GM23338 (cell line): ENCODE data around the gene SNCB. TPM values are rescaled to one million over a fixed set of nuclear protein-coding genes. Genes with fewer than 3 reads are reported as not detected.

Experiments used
- ATAC-seq: fragments of 200-7000 bp; cut with Tn5 transposase; 3 replicates; pipeline ENCODE4 v1.9.1; 2020
- DNase-seq: peaks from one replicate; pipeline ENCODE4 v3.0.0-alpha.2; 2015; ENCODE audit warnings: low spot score
- H2AFZ ChIP-seq: fragments of 200-600 bp; sonication (generic); 2 replicates; pipeline ENCODE4 v1.8.0; 2016; ENCODE audit warnings: antibody characterized with exemption, mild to moderate bottlenecking, moderate library complexity
- H3F3A ChIP-seq: fragments of 200-600 bp; sonication (generic); replicated peaks from 2 replicates; pipeline ENCODE4 v1.8.0; 2017; ENCODE audit warnings: antibody characterized with exemption, mixed run types, low read depth
- H3K27ac ChIP-seq: fragments of 200-600 bp; sonication (generic); 2 replicates; pipeline ENCODE4 v1.6.1; 2016; ENCODE audit warnings: low read depth
- H3K27me3 ChIP-seq: fragments of 200-600 bp; sonication (generic); 2 replicates; pipeline ENCODE4 v1.8.0; 2016; ENCODE audit warnings: mild to moderate bottlenecking, mixed run types, moderate library complexity; ENCODE audit not compliant: insufficient read depth
- H3K36me3 ChIP-seq: fragments of 200-600 bp; sonication (generic); 2 replicates; pipeline ENCODE4 v1.8.0; 2016; ENCODE audit warnings: mild to moderate bottlenecking; ENCODE audit not compliant: insufficient read depth
- H3K4me1 ChIP-seq: fragments of 200-600 bp; sonication (generic); 2 replicates; pipeline ENCODE4 v1.8.0; 2016; ENCODE audit warnings: mild to moderate bottlenecking, moderate library complexity; ENCODE audit not compliant: insufficient read depth
- H3K4me2 ChIP-seq: fragments of 200-600 bp; sonication (generic); 2 replicates; pipeline ENCODE4 v1.7.1; 2017; ENCODE audit warnings: mixed run types
- H3K4me3 ChIP-seq: fragments of 200-600 bp; sonication (generic); 2 replicates; pipeline ENCODE4 v1.6.1; 2016; ENCODE audit warnings: mixed run types
- H3K79me2 ChIP-seq: fragments of 200-600 bp; sonication (generic); replicated peaks from 2 replicates; pipeline ENCODE4 v1.8.0; 2017; ENCODE audit warnings: mild to moderate bottlenecking; ENCODE audit not compliant: insufficient read depth
- H3K9me2 ChIP-seq: fragments of 200-600 bp; sonication (generic); 2 replicates; pipeline ENCODE4 v1.8.0; 2017; ENCODE audit not compliant: insufficient read depth
- H4K20me1 ChIP-seq: fragments of 200-600 bp; sonication (generic); replicated peaks from 2 replicates; pipeline ENCODE4 v1.8.0; 2017; ENCODE audit warnings: mild to moderate bottlenecking; ENCODE audit not compliant: insufficient read depth
- H3K27ac Mint-ChIP-seq: 2 replicates; pipeline ENCODE4 v1.8.0; 2020; ENCODE audit warnings: inconsistent platforms, mild to moderate bottlenecking, moderate library complexity, mixed read lengths
- H3K27me3 Mint-ChIP-seq: 3 replicates; pipeline ENCODE4 v1.8.0; 2022; ENCODE audit warnings: low read depth, mild to moderate bottlenecking, moderate library complexity, mixed read lengths, inconsistent platforms; ENCODE audit not compliant: insufficient read depth, poor library complexity
- H3K36me3 Mint-ChIP-seq: 3 replicates; pipeline ENCODE4 v1.8.0; 2021; ENCODE audit warnings: low read depth, mild to moderate bottlenecking, inconsistent platforms, moderate library complexity, mixed read lengths
- H3K4me1 Mint-ChIP-seq: 3 replicates; pipeline ENCODE4 v1.8.0; 2020; ENCODE audit warnings: mild to moderate bottlenecking, inconsistent platforms, mixed read lengths
- H3K4me3 Mint-ChIP-seq: 3 replicates; pipeline ENCODE4 v1.8.0; 2021; ENCODE audit warnings: moderate library complexity, mild to moderate bottlenecking, inconsistent platforms, mixed read lengths
- H3K9me3 Mint-ChIP-seq: 3 replicates; pipeline ENCODE4 v1.8.0; 2020; ENCODE audit warnings: moderate library complexity, mild to moderate bottlenecking, inconsistent platforms, mixed read lengths
- CREB1 ChIP-seq: fragments of 250-450 bp; sonication (Bioruptor Pico); IDR thresholded peaks from 2 replicates; pipeline ENCODE4 v1.5.0; 2020; ENCODE audit warnings: low read depth, mild to moderate bottlenecking, moderate library complexity
- EZH2 ChIP-seq: fragments of 200-600 bp; sonication (generic); IDR thresholded peaks from one replicate; pipeline ENCODE4 v1.8.0; 2017; ENCODE audit warnings: antibody characterized with exemption, mild to moderate bottlenecking, low read depth; ENCODE audit not compliant: unreplicated experiment
- EZH2phosphoT487 ChIP-seq: fragments of 200-600 bp; sonication (generic); IDR thresholded peaks from one replicate; pipeline ENCODE4 v1.8.1; 2018; ENCODE audit warnings: antibody characterized with exemption; ENCODE audit not compliant: unreplicated experiment
- JUNB ChIP-seq: IDR thresholded peaks from one replicate; pipeline ENCODE4 v1.6.1; 2016; ENCODE audit warnings: antibody characterized with exemption; ENCODE audit not compliant: unreplicated experiment
- NANOG ChIP-seq: IDR thresholded peaks from 2 replicates; pipeline ENCODE4 v1.6.1; 2016; ENCODE audit warnings: antibody characterized with exemption, borderline replicate concordance
- POLR2AphosphoS5 ChIP-seq: IDR thresholded peaks from 2 replicates; pipeline ENCODE4 v1.6.1; 2016; ENCODE audit warnings: antibody characterized with exemption, low read depth
- STAT1 ChIP-seq: IDR thresholded peaks from one replicate; pipeline ENCODE4 v1.6.1; 2016; ENCODE audit warnings: antibody characterized with exemption; ENCODE audit not compliant: unreplicated experiment
- ZNF114 ChIP-seq: fragments of 250-450 bp; sonication (Bioruptor Pico); IDR thresholded peaks from 2 replicates; pipeline ENCODE4 v1.5.0; 2020; ENCODE audit warnings: mild to moderate bottlenecking, moderate library complexity
- ZNF331 ChIP-seq: fragments of 250-450 bp; sonication (Bioruptor Pico); IDR thresholded peaks from 2 replicates; pipeline ENCODE4 v1.5.0; 2020; ENCODE audit warnings: low read depth, mild to moderate bottlenecking, moderate library complexity
- polyA plus RNA-seq: library from polyadenylated mRNA; unstranded; fragments of >200 nt; fragmentation: Nextera tagmentation; extraction: Ambion mirVana; gene quantifications from 2 replicates; pipeline ENCODE4 v1.2.1, GENCODE V29; 2016
- total RNA-seq: library from RNA; depleted of rRNA; stranded (reverse); fragments of >200 nt; shearing (Covaris generic); gene quantifications from 2 replicates; pipeline ENCODE4 v1.2.3, GENCODE V29; 2014
- TF ChIP-seq, protein P1 (sequence below): IDR thresholded peaks from one replicate; pipeline ENCODE4 v1.6.1; 2018; ENCODE audit warnings: antibody characterized with exemption; ENCODE audit not compliant: unreplicated experiment
- TF ChIP-seq, protein P2 (sequence below), 2 experiments: fragments of 200-600 bp in 1 of 2; sonication (generic) in 1 of 2; conservative IDR thresholded peaks; 2 replicates each; pipeline versions ENCODE4 v1.5.1 to v1.6.1; 2016 to 2017; ENCODE audit warnings: antibody characterized with exemption in 2 of 2, low read depth in 2 of 2, mild to moderate bottlenecking in 2 of 2, moderate library complexity in 1 of 2
- TF ChIP-seq, protein P3 (sequence below): fragments of 250-450 bp; sonication (Bioruptor Pico); IDR thresholded peaks from 2 replicates; pipeline ENCODE4 v1.5.0; 2020; ENCODE audit warnings: mild to moderate bottlenecking, moderate library complexity
- TF ChIP-seq, protein P4 (sequence below): IDR thresholded peaks from 2 replicates; pipeline ENCODE4 v1.6.1; 2016; ENCODE audit warnings: antibody characterized with exemption

The SNCB gene
- total and polyA plus RNA-seq, 2 experiments from 2014 or later: 3.6 to 13.5 TPM

DNA sequence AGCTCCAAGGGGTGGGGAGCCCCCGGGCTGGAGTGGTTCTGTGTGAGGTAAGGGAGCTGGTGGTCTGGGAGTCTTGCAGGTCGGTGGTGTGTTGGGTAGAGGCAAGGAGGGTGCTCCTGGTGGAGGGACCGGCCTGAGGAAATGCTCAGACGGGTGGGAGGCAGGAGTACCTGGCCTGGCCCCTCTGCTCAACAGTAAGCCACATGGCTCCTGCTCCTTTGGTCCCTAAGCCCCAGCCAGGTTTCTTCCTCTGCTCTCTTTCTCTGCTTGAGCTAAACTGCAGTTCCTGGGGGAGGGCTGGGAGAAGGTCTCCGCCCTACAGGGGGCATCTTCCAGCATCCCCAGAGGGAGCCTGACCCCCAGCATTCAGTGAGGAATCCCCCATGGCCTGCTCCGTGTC is 34.1 kb upstream of the SNCB start:
- Histone ChIP-seq H3F3A (no peaks in the 10 kb centered on the region), H3K4me3 (no peak overlapping the region), H3K9me2 (no peaks in the 10 kb centered on the region), H3K79me2 (no peaks in the 10 kb centered on the region), H3K27ac (no peak overlapping the region), H4K20me1 (no peaks in the 10 kb centered on the region), H2AFZ (peak overlapping the region; percentile 76; the same call in 1 of the 2 replicates), H3K4me1 (no peaks in the 10 kb centered on the region), H3K27me3 (no peaks in the 10 kb centered on the region), H3K36me3 (no peaks in the 10 kb centered on the region), H3K4me2 (no peak overlapping the region)
- H3K4me3 Mint-ChIP-seq: no peak overlapping the region; the same call in 2 of the 3 replicates
- H3K27me3 Mint-ChIP-seq: peaks cover 6% of the 10 kb centered on the region
- H3K27ac Mint-ChIP-seq: no peak overlapping the region
- TF ChIP-seq, protein P1, sequence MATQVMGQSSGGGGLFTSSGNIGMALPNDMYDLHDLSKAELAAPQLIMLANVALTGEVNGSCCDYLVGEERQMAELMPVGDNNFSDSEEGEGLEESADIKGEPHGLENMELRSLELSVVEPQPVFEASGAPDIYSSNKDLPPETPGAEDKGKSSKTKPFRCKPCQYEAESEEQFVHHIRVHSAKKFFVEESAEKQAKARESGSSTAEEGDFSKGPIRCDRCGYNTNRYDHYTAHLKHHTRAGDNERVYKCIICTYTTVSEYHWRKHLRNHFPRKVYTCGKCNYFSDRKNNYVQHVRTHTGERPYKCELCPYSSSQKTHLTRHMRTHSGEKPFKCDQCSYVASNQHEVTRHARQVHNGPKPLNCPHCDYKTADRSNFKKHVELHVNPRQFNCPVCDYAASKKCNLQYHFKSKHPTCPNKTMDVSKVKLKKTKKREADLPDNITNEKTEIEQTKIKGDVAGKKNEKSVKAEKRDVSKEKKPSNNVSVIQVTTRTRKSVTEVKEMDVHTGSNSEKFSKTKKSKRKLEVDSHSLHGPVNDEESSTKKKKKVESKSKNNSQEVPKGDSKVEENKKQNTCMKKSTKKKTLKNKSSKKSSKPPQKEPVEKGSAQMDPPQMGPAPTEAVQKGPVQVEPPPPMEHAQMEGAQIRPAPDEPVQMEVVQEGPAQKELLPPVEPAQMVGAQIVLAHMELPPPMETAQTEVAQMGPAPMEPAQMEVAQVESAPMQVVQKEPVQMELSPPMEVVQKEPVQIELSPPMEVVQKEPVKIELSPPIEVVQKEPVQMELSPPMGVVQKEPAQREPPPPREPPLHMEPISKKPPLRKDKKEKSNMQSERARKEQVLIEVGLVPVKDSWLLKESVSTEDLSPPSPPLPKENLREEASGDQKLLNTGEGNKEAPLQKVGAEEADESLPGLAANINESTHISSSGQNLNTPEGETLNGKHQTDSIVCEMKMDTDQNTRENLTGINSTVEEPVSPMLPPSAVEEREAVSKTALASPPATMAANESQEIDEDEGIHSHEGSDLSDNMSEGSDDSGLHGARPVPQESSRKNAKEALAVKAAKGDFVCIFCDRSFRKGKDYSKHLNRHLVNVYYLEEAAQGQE: no peak
- no peak for TF ChIP-seq EZH2
- TF ChIP-seq ZNF331 (CRISPR knock-in tag): no peak
- no peak for TF ChIP-seq EZH2phosphoT487
- TF ChIP-seq, protein P2, sequence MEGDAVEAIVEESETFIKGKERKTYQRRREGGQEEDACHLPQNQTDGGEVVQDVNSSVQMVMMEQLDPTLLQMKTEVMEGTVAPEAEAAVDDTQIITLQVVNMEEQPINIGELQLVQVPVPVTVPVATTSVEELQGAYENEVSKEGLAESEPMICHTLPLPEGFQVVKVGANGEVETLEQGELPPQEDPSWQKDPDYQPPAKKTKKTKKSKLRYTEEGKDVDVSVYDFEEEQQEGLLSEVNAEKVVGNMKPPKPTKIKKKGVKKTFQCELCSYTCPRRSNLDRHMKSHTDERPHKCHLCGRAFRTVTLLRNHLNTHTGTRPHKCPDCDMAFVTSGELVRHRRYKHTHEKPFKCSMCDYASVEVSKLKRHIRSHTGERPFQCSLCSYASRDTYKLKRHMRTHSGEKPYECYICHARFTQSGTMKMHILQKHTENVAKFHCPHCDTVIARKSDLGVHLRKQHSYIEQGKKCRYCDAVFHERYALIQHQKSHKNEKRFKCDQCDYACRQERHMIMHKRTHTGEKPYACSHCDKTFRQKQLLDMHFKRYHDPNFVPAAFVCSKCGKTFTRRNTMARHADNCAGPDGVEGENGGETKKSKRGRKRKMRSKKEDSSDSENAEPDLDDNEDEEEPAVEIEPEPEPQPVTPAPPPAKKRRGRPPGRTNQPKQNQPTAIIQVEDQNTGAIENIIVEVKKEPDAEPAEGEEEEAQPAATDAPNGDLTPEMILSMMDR (conservative IDR thresholded peaks at IDR 0.05; ENCODE audit: low read depth in 2 of 2): no peak
- TF ChIP-seq, protein P3, sequence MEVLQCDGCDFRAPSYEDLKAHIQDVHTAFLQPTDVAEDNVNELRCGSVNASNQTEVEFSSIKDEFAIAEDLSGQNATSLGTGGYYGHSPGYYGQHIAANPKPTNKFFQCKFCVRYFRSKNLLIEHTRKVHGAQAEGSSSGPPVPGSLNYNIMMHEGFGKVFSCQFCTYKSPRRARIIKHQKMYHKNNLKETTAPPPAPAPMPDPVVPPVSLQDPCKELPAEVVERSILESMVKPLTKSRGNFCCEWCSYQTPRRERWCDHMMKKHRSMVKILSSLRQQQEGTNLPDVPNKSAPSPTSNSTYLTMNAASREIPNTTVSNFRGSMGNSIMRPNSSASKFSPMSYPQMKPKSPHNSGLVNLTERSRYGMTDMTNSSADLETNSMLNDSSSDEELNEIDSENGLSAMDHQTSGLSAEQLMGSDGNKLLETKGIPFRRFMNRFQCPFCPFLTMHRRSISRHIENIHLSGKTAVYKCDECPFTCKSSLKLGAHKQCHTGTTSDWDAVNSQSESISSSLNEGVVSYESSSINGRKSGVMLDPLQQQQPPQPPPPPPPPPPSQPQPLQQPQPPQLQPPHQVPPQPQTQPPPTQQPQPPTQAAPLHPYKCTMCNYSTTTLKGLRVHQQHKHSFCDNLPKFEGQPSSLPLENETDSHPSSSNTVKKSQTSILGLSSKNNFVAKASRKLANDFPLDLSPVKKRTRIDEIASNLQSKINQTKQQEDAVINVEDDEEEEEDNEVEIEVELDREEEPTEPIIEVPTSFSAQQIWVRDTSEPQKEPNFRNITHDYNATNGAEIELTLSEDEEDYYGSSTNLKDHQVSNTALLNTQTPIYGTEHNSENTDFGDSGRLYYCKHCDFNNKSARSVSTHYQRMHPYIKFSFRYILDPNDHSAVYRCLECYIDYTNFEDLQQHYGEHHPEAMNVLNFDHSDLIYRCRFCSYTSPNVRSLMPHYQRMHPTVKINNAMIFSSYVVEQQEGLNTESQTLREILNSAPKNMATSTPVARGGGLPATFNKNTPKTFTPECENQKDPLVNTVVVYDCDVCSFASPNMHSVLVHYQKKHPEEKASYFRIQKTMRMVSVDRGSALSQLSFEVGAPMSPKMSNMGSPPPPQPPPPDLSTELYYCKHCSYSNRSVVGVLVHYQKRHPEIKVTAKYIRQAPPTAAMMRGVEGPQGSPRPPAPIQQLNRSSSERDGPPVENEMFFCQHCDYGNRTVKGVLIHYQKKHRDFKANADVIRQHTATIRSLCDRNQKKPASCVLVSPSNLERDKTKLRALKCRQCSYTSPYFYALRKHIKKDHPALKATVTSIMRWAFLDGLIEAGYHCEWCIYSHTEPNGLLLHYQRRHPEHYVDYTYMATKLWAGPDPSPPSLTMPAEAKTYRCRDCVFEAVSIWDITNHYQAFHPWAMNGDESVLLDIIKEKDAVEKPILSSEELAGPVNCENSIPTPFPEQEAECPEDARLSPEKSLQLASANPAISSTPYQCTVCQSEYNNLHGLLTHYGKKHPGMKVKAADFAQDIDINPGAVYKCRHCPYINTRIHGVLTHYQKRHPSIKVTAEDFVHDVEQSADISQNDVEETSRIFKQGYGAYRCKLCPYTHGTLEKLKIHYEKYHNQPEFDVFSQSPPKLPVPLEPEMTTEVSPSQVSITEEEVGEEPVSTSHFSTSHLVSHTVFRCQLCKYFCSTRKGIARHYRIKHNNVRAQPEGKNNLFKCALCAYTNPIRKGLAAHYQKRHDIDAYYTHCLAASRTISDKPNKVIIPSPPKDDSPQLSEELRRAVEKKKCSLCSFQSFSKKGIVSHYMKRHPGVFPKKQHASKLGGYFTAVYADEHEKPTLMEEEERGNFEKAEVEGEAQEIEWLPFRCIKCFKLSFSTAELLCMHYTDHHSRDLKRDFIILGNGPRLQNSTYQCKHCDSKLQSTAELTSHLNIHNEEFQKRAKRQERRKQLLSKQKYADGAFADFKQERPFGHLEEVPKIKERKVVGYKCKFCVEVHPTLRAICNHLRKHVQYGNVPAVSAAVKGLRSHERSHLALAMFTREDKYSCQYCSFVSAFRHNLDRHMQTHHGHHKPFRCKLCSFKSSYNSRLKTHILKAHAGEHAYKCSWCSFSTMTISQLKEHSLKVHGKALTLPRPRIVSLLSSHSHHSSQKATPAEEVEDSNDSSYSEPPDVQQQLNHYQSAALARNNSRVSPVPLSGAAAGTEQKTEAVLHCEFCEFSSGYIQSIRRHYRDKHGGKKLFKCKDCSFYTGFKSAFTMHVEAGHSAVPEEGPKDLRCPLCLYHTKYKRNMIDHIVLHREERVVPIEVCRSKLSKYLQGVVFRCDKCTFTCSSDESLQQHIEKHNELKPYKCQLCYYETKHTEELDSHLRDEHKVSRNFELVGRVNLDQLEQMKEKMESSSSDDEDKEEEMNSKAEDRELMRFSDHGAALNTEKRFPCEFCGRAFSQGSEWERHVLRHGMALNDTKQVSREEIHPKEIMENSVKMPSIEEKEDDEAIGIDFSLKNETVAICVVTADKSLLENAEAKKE (CRISPR knock-in tag): no peak
- TF ChIP-seq, protein P4, sequence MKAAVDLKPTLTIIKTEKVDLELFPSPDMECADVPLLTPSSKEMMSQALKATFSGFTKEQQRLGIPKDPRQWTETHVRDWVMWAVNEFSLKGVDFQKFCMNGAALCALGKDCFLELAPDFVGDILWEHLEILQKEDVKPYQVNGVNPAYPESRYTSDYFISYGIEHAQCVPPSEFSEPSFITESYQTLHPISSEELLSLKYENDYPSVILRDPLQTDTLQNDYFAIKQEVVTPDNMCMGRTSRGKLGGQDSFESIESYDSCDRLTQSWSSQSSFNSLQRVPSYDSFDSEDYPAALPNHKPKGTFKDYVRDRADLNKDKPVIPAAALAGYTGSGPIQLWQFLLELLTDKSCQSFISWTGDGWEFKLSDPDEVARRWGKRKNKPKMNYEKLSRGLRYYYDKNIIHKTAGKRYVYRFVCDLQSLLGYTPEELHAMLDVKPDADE: no peak
- no peak for TF ChIP-seq STAT1
- no peak for TF ChIP-seq CREB1 (CRISPR knock-in tag)
- TF ChIP-seq JUNB: no peak
- TF ChIP-seq NANOG: no peak
- TF ChIP-seq POLR2AphosphoS5: no peak
- no peak for TF ChIP-seq ZNF114 (CRISPR knock-in tag)
- H3K36me3 Mint-ChIP-seq: no peaks in the 10 kb centered on the region; the same call in 2 of the 3 replicates
- DNase-seq (peak; percentile 40), ATAC-seq (peak; percentile 9)
- peaks cover 3% of the 10 kb centered on the region; the same call in 2 of the 3 replicates for H3K9me3 Mint-ChIP-seq
- peaks cover 12% of the 10 kb centered on the region for H3K4me1 Mint-ChIP-seq
